HG03159 (cell line): ENCODE measurements around the gene ZNF627.
"Not testable (repeated sequence)": the region's sequence is repeated elsewhere in the genome, so short reads cannot be mapped to it uniquely, and the experiment has no call there.

Experiments
- ATAC-seq: cut with Tn5 transposase; IDR thresholded peaks from one replicate; pipeline ENCODE4 v1.9.1; 2021; ENCODE audit warnings: mild to moderate bottlenecking, moderate library complexity; ENCODE audit not compliant: unreplicated experiment

The ZNF627 gene

DNA sequence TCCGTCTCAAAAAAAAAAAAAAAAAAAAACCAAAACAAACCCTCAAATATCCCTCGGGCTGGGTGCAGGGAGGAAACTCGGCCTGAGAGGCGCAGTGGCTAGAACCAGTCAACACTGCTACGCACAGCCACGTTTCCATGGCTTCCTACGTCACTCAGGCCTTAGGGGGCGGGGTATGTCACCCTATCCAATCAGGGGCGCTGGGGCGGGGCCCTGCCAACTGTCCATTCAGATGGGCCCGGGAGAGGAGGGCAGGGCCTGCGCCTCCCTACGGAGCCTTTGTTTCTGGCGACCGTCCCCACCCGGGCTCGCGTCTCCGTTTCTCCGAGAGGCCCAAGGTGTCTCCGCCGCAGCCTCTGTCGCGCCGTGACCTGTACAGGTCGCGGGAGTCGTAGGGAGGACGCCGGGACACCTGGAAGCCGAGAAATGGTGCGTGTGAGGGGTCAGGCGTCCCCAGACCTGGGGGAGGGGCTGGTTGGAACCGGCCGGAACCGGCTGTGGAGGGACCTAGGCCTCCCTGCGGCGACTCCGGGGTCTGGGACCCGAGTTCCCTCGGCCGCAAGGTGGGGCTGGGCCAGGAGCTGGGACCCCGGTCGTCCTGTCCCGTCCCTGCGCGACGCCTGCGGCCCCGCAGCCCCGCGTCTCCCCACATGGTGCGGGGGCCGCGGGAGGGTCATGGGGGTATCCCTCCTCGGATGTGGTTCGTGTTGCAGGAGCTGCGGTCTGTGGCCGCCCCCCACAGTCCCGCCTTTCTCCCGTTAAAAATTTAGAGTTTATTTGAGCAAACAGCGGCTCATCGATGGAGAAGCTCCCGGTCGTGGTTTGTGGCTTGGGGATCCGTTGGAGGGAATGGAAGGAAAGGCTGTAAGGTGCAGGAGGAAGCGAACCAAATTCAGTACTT lies at the start of gene ZNF627:
ZNF627 (plus strand) TSS at position 282 of the 901 bp plus-strand sequence; CDS start at position 427, 145 bp downstream.
- ATAC-seq: peak; percentile 97

DNA sequence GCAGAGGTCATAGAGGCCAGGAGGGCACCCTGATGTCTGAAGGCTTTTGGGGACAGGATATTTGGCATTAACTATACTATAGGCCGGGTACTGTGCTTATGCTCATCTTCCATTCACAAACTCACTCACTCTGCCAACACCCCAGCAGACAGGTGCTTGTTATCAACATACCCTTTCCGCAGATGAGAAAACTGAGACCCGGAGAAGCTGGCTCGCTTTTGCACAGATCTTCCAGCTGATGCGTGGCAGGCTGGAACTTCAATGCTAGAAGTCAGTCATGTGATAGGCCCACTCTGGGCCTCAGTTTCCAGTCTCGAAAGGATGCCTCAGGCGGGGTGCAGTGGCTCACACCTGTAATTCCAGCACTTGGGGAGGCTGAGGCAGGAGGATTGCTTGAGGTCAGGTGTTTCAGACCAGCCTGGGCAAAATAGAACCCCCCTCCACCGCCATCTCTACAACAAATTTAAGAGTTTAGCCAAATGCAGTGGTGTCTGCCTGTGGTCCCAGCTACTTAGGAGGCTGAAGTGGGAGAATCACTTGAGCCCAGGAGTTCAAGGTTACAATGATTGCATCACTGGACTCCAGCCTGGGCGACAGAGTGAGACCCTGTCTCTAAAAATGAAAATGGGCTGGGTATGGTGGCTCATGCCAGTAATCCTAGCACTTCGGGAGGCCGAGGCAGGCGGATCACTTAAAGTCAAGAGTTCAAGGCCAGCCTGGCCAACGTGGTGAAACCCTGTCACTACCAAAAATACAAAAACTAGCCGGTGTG lies 49.2 kb upstream of the ZNF627 start:
- no peak for ATAC-seq

DNA sequence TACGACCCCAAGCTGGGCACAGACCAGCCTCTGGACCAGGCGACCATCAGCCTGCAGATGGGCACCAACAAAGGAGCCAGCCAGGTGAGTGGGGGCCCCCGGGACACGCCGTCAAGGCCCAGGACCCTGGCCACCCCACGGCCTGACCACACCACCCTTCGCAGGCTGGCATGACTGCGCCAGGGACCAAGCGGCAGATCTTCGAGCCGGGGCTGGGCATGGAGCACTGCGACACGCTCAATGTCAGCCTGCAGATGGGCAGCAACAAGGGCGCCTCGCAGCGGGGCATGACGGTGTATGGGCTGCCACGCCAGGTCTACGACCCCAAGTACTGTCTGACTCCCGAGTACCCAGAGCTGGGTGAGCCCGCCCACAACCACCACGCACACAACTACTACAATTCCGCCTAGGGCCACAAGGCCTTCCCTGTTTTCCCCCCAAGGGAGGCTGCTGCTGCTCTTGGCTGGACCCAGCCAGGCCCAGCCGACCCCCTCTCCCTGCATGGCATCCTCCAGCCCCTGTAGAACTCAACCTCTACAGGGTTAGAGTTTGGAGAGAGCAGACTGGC lies 47.8 kb upstream of the ZNF627 start:
- ATAC-seq: no peak

DNA sequence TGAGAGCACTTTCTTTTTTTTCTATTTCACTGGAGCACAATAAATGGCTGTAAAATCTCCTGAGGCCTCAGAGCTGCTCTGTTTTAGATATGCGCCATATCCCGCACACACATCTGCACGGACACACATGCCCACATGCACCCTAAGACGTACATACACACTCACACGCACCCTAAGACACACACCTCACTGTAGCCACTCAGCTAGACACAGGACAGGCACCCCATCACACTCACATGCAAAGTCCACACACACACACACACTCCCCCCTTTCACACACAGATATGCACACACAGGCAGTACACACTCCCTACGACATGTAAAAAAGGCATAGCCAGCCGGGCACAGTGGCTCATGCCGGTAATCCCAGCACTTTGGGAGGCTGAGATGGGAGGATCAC lies 47.0 kb upstream of the ZNF627 start:
- no peak for ATAC-seq

DNA sequence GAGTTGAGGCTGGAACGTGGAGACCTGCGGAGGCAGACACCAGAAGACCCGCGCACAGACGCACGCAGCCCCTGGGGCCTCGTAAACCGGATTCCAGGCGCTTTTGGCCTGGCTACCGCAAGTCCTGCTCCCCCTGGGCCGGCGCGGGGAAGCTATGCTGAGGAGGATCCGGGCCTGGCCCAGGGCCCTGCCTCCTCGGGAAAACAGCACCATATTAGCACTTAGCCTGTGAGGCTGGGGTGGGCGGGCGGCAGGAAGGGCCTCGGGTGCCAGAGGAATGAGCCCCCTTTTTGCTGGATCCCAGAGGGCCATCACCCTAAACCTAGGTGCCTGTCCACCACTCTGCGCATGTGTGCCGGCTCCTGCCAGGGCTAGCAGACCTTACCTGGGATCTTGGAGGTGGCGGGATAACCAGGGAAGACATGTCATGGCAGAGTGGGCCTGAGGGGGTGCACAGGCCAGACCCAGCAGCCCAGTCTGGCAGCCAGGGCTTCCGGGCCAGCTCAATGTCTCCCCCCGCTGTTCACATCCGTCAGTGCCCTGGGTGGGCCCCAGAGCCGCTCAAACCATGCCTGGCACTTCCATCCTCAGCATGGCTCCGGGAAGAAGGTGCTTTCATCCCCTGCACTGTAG lies 45.6 kb upstream of the ZNF627 start:
- no peak for ATAC-seq

DNA sequence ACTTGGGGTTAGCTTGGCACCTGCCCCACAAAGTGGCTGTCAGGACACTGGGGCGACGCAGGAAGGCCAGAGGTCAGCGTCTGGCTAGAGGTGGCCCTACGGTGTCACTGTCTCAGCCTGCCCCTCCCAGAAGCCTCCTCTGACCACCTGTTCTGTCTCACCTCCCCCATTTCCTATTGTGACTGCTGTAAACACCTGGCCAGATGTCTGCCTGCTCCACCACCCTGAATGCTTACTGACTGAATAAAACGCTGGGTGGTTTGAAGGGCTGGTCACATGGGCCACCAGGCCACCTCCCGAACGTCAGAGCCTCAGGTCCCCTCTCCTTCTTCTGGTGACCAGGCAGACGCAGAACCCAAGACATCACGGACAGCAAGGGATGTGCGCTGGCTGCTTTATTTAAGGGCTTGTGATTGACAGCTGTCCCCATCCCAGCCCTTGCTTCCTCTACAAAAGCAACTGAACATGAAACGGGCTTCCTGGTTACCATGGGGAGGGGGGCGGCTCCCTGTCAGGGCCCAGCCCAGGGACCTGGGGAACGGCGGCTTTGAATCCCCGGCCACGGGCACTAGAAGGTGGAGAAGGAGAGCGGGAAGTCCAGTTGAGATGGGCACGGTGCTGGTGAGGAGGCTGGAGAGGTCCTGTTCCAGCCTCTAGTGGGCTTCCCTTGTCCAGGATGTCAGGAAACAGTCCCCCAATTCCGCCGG lies 44.5 kb upstream of the ZNF627 start:
- ATAC-seq: no peak

DNA sequence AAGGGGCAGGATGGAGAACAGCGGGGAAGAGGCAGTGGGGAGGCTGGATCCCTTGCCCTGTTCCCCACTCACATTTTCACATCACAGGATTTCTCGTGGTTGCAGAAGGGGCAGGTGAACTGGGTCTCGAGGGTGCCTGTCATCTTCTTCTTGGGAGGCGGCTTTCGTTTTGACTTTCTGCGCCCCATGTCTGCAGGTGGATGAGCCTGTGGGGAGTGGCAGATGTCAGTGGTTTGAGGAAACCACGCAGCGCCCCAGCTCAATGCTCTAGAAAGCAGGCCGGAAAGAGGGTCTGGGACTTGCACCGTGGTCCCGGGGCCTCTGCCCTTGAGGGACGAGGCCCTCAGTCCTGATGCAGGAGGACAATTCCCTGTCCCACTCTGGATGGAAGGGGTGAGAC lies 43.1 kb upstream of the ZNF627 start:
- no peak for ATAC-seq

DNA sequence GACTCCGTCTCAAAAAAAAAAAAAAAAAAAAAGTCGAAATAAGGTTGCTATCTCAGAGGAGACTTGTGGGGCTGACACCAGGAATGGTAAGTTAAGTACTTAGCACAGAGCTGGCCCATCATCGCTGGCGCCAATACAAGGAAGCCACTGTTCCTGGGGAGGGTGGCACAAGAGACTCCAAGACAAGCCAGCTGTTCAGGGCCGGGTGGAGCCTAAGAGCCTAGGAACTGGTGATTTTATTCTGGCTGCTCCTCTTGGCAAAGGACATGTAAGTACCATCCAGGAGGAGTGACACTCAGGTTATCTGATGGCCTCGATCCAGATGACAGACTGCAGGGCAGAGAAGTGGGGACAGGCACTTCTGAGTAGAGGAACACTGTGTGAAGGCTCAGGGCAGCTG lies 42.0 kb upstream of the ZNF627 start:
- no peak for ATAC-seq

DNA sequence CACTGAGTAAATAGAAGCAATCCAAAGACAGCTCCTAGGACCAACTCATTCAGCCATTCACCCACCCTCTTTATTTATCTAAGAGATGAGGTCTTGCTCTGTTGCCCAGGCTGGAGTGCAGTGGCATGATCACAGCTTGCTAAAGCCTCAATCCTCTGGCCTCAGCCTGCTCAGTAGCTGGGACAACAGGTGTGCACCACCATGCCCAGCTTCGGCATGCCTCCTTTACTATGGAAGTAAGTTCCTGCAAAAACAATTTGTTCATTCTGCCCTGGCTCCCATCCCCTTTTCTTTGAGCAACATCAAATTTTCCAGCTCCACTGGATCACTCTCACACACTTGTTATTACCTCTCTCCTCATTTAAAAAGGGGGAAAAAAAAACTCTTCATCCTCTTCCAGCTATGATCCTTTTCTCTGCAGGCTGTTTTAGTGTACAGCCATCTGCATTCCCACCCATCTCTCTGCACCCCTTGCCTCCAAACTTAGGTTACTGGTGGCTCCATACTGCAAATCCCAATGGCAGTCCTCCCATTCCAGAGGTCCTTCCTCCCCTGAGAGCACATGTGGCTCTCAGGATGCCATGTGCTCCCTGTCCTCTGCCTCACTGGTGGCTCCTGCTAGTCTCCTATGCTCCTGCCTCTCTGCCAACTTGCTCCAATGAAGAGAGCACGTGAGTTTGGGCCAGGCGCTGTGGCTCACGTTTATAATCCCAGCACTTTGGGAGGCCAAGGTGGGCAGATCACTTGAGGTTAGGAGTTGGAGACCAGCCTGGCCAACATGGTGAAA lies 40.5 kb upstream of the ZNF627 start:
- ATAC-seq: no peak

DNA sequence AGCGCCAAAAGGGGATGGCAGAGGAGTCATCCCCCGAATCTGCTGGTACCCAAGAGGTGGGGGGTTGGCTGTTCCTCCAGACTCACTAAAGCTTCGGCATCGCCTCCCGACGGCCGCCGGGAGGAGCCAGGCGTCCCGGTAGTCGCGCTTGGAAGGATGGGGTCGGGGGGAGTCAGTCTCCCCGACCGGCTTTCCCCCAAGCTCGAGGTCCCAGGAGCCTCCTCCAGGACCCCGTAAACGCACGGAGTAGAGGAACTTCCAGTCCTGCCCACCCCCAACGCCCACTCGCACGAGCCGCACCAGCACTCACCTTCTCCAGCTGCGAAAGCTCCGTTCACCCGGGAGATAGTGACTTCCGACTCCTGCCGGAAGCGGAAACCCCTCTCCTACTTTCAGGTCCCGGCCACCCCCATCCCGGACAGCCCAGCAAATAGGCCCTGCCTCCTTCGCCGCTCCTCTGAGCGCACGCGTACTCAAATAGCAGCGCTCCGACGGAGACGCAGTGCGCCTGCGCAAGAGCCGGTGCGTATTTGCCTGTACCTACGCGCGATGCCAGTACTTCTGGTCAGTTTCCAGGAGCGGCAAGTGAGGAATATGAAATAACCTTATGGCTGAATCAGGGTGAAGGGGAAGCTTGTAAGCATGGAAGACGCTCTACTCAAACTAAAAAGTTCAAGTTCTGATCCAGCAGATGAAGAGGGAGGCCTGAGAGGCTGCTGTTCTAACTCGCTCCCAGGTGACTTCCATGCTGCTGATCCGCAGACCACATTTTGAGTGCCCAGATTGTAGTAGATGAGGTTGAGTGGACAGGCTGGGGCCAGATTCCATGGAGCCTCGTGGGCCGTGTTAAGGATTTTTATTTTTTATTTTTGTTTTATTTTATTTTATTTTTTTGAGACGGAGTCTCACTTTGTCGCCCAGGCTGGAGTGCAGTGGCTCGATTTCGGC lies 38.1 kb upstream of the ZNF627 start, which contains the start of gene ELOF1:
ELOF1 (minus strand) TSS at position 350 of the 948 bp plus-strand sequence. CDS start 4,883 bp downstream, outside the sequence.
- ATAC-seq: peak; percentile 72

DNA sequence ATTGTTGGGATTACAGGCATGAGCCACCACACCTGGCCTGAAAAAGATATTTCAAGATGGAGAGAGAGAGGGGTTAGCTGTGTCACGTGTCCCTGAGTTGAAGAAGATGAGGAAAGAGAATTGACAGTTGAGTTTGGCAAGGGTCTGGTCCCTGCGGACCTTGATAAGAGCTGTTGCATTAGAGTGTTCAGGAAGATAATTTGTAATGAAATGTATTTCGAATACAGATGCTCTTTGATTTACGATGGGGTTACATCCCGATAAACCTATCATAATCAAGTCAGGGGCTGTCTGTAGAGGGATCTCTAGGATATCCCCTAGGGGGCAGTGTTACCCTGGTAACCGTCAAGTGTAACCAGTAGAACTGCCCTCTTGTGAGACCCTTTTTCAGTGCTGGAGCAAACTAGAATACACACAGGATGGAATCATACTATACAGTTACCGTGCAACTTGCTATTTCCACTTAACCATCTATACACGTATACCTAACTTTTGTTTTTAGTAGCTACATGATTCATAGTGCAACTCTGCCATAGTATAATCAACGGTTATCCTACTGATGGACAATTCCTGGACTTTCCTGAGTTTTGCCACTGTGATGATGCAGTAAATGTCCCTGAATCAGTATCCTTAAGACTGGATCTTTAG lies 36.8 kb upstream of the ZNF627 start:
- ATAC-seq: peak; percentile 45

DNA sequence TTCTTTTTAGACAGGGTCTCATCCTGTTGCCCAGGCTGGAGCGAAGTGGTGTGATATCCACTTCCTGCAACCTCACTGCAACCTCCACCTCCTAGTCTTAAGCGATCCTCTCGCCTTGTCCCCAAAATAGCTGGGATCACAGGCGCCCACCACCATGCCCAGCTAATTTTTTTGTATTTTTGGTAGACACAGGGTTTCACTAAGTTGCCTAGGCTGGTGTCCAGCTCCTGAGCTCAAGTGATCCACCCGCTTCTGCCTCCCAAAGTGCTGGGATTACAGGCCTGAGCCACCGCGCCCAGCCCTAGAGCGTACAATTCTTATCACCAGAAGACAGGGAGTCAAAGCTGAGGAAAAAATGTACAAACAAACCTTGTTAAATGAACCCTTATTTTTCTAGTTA lies 33.8 kb upstream of the ZNF627 start:
- no peak for ATAC-seq

DNA sequence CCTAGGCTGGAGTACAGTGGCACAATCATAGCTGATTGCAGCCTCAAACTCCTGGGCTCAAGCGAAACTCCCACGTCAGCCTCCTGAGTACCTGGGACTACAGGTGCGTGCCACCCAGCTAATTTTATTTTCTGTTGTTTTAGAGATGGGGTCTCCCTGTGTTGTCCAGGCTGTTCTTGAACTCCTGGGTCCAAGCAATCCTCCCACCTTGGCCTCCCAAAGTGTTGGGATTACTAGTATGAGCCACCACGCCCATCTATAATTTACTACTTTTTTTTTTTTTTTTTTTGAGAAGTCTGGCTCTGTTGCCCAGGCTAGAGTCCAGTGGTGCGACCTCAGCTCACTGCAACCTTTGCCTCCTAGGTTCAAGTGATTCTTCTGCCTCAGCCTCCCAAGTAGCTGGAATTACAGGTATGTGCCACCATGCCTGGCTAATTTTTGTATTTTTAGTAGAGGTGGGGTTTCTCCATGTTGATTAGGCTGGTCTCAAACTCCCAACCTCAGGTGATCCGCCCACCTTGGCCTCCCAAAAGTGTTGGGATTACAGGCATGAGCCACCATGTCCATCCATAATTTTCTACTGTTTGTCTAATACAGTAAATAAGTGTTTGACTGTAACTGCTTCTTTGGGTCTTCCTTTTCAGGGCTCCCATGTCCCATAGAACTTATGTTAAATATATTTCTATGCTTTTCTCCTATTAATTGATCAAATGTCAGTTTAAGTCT lies 33.0 kb upstream of the ZNF627 start:
- ATAC-seq: not testable (repeated sequence)

DNA sequence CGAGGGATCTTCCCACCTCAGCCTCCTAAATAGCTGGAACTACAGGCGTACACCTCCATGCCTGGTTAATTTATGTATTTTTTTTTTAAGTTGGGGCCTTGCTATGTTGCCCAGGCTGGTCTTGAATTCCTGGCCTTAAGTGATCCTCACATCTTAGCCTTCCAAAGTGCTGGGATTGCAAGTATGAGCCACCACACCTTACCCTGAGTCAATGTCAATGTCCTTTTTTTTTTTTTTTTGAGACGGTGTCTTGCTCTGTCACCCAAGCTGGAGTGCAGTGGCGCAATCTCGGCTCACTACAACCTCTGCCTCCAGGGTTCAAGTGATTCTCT lies 31.7 kb upstream of the ZNF627 start:
- ATAC-seq: not testable (repeated sequence)

DNA sequence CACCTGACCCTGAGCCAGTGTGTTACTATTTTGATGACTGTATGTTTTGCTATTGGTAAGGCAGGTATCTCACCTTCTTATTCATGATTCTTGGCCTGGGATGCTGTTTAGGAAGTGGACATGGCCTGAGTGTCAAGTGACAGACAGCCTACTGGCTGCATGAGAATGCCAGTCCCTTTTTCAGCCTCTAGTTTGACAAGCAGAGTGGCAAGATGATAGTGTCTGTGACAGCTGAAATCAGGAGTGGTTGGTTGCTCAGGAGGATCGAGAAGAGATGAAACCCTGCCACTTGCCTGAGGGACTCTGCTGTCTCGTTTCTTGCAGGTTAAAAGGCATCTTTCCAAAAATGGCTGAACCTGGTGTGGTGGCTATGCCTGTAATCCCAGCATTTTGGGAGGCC lies 31.1 kb upstream of the ZNF627 start:
- ATAC-seq: no peak

DNA sequence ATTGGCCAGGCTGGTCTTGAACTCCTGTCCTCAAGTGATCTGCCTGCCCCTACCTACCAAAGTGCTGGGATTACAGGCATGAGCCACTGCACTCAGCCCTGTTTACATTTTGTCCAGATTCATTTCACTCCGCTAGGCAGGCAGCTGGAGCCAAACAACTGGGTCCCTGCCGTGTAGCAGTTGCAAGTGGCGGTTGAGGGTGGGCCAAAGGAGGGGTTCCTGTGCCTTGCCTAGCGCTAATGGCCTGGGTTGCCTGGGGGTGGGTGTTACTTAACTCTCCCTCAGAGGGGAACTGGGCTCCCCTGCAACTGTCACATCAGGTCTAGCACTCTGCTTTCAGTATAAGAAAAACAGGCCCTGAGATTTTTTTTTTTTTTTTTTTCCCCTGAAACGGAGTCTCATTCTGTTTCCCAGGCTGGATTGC lies 27.2 kb upstream of the ZNF627 start:
- ATAC-seq: no peak

DNA sequence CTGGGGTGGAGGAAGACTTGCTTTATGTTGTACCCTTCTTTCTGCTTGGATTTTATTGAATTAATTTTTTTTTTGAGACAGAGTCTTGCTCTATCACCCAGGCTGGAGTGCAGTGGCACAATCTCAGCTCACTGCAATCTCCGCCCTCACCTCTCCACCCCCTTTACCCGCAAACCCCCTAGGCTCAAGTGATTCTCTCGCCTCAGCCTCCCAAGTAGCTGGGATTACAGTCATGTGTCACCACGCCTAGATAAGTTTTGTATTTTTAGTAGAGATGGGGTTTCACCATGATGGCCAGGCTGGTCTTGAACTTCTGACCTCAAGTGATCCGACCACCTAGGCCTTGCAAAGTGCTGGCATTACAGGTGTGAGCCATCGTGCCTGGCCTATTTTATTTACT lies 23.9 kb upstream of the ZNF627 start:
- not testable (repeated sequence) for ATAC-seq
